CD14-positive monocyte (primary cell): ENCODE results near the gene BEX3. TPM values are rescaled to one million over a fixed set of nuclear protein-coding genes. Genes with fewer than 3 reads are reported as not detected.
A peak's percentile ranks its signal among the peaks of the same experiment; 100 is the strongest.
"Not testable (repeated sequence)": the region's sequence is repeated elsewhere in the genome, so short reads cannot be mapped to it uniquely, and the experiment has no call there.

Experiments
- DNase-seq, 3 donors: peaks; one replicate each; pipeline ENCODE4 v3.0.0-alpha.2; 2011 to 2022
- H2AFZ ChIP-seq: 2 replicates; pipeline ENCODE4 v1.6.0; 2012; ENCODE audit warnings: mild to moderate bottlenecking, low read depth, low read length, inconsistent platforms; ENCODE audit not compliant: insufficient read depth, poor library complexity, severe bottlenecking
- H3K27ac ChIP-seq, 2 donors: 1 replicate in 1 of 2; 2 replicates in 1 of 2; pipeline ENCODE4 v1.5.1; 2012 to 2013; ENCODE audit warnings: low read length in 2 of 2, control low read depth in 1 of 2, inconsistent platforms in 1 of 2, low read depth in 1 of 2, mild to moderate bottlenecking in 1 of 2
- H3K27me3 ChIP-seq, 2 donors: one replicate each; pipeline versions ENCODE4 v1.6.0 to v1.6.1; 2011 to 2013; ENCODE audit warnings: low read length in 2 of 2; ENCODE audit not compliant: control insufficient read depth in 2 of 2, insufficient read depth in 2 of 2
- H3K36me3 ChIP-seq, 2 donors: replicated peaks in 1 of 2; 1 replicate in 1 of 2; 2 replicates in 1 of 2; pipeline versions ENCODE4 v1.5.1 to v1.6.1; 2012 to 2013; ENCODE audit warnings: low read length in 2 of 2, control low read depth in 1 of 2, inconsistent platforms in 1 of 2, mild to moderate bottlenecking in 1 of 2; ENCODE audit not compliant: insufficient read depth in 2 of 2, control insufficient read depth in 1 of 2
- H3K4me1 ChIP-seq, 2 donors: 1 replicate in 1 of 2; 2 replicates in 1 of 2; pipeline versions ENCODE4 v1.5.1 to v1.6.1; 2012 to 2013; ENCODE audit warnings: low read length in 2 of 2, control low read depth in 1 of 2, inconsistent platforms in 1 of 2, mild to moderate bottlenecking in 1 of 2, moderate library complexity in 1 of 2; ENCODE audit not compliant: insufficient read depth in 2 of 2, control insufficient read depth in 1 of 2
- H3K4me2 ChIP-seq: replicated peaks from 2 replicates; pipeline ENCODE3; 2012; ENCODE audit warnings: low read length, moderate library complexity, mild to moderate bottlenecking; ENCODE audit not compliant: poor library complexity, severe bottlenecking; ENCODE audit errors: extremely low read depth
- H3K4me3 ChIP-seq, 3 experiments: fragments of 200-600 bp in 1 of 3; sonication (generic) in 1 of 3; replicated peaks in 1 of 3; 1 replicate in 2 of 3; 2 replicates in 1 of 3; pipeline ENCODE4 v1.5.1; 2011 to 2013; ENCODE audit warnings: low read length in 3 of 3, mild to moderate bottlenecking in 3 of 3, control low read depth in 2 of 3, low read depth in 2 of 3, inconsistent platforms in 1 of 3, moderate library complexity in 1 of 3
- H3K79me2 ChIP-seq: 2 replicates; pipeline ENCODE4 v1.6.0; 2012; ENCODE audit warnings: mild to moderate bottlenecking, control low read depth, inconsistent platforms, low read length, moderate library complexity; ENCODE audit not compliant: insufficient read depth
- H3K9ac ChIP-seq: 2 replicates; pipeline ENCODE4 v1.6.0; 2017; ENCODE audit warnings: low read length, mild to moderate bottlenecking; ENCODE audit not compliant: insufficient read depth, poor library complexity, severe bottlenecking
- H3K9me3 ChIP-seq, 2 donors: replicated peaks in 1 of 2; 1 replicate in 1 of 2; 2 replicates in 1 of 2; pipeline versions ENCODE4 v1.5.1 to v1.6.1; 2012 to 2013; ENCODE audit warnings: low read length in 2 of 2, control low read depth in 1 of 2; ENCODE audit not compliant: control insufficient read depth in 1 of 2, insufficient read depth in 1 of 2
- H4K20me1 ChIP-seq: 2 replicates; pipeline ENCODE4 v1.6.0; 2012; ENCODE audit warnings: mild to moderate bottlenecking, low read length, control low read depth, moderate library complexity; ENCODE audit not compliant: insufficient read depth
- H3K27ac Mint-ChIP-seq, 7 donors: one replicate each; pipeline ENCODE4 v1.8.0; 2020; ENCODE audit warnings: mild to moderate bottlenecking in 7 of 7, mixed read lengths in 7 of 7, moderate library complexity in 6 of 7, inconsistent platforms in 2 of 7
- H3K27me3 Mint-ChIP-seq, 3 donors: one replicate each; pipeline ENCODE4 v1.8.0; 2021 to 2022; ENCODE audit warnings: low read depth in 3 of 3, mild to moderate bottlenecking in 3 of 3, mixed read lengths in 3 of 3, moderate library complexity in 3 of 3, inconsistent platforms in 1 of 3
- H3K36me3 Mint-ChIP-seq, 2 donors: one replicate each; pipeline ENCODE4 v1.8.0; 2020; ENCODE audit warnings: mixed read lengths in 2 of 2, inconsistent platforms in 1 of 2, mild to moderate bottlenecking in 1 of 2
- H3K4me1 Mint-ChIP-seq: one replicate; pipeline ENCODE4 v1.8.0; 2020; ENCODE audit warnings: mild to moderate bottlenecking, mixed read lengths
- H3K4me3 Mint-ChIP-seq, 2 donors: one replicate each; pipeline ENCODE4 v1.8.0; 2020; ENCODE audit warnings: mild to moderate bottlenecking in 2 of 2, mixed read lengths in 2 of 2, moderate library complexity in 1 of 2
- H3K9me3 Mint-ChIP-seq, 7 donors: one replicate each; pipeline ENCODE4 v1.8.0; 2020 to 2022; ENCODE audit warnings: mixed read lengths in 7 of 7, mild to moderate bottlenecking in 6 of 7, moderate library complexity in 6 of 7, inconsistent platforms in 2 of 7
- CTCF ChIP-seq: fragments of 200-600 bp; IDR thresholded peaks from one replicate; pipeline ENCODE4 v1.8.0; 2022; ENCODE audit warnings: antibody characterized with exemption, mild to moderate bottlenecking
- whole genome bisulfite sequencing: methylation state at CpG from one replicate; pipeline ENCODE4 v1.1.5; 2013; ENCODE audit warnings: missing lambda C conversion rate; ENCODE audit not compliant: insufficient coverage; 5-methylcytosine and 5-hydroxymethylcytosine counted together
- intact Hi-C, 2 donors: fragments of 100-400 bp; cut with micrococcal nuclease; formaldehyde crosslinking; loops; one replicate each; pipeline versions ENCODE4 v1.15.0 to v1.15.1; 2023
- polyA plus RNA-seq, 3 donors: library from polyadenylated mRNA; depleted of rRNA in 1 of 3; unstranded in 2 of 3; stranded (reverse) in 1 of 3; fragments of 300-500 nt in 2 of 3; fragments of >200 nt in 1 of 3; fragmentation: Illumina TruSeq in 2 of 3; gene quantifications; 1 replicate in 2 of 3; 2 replicates in 1 of 3; pipeline ENCODE4 v1.2.3, GENCODE V29; 2012 to 2021

BEX3 gene
- polyA plus RNA-seq, 3 donors = 0.49 to 2.7 (median 2.0) TPM

GRCh38 chrX:103356858-103357257 lies 19.5 kb upstream of the BEX3 start:
- WGBS = no CpG with 5 or more reads among the region's 13 CpGs
- peaks cover 0 to 7% (median 0%) of the 10 kb centered on the region in 3 donors for H3K27me3 Mint-ChIP-seq
- DNase-seq = no peak
- H3K36me3 Mint-ChIP-seq = no peaks in the 10 kb centered on the region
- Histone ChIP-seq H2AFZ (peak overlapping the region; percentile 87), H4K20me1 (no peaks in the 10 kb centered on the region), H3K4me2 (peak overlapping the region; percentile 89), H3K4me1 (peaks cover 6% of the 10 kb centered on the region in 2 donors), H3K4me3 (peak overlapping the region; percentile 65 to 83 (median 70)), H3K9ac (peak overlapping the region; percentile 54), H3K79me2 (no peaks in the 10 kb centered on the region), H3K9me3 (no peaks in the 10 kb centered on the region), H3K27me3 (no peaks in the 10 kb centered on the region), H3K36me3 (no peaks in the 10 kb centered on the region), H3K27ac (peak overlapping the region in 1 of 2 donors; percentile 48)
- H3K4me1 Mint-ChIP-seq = peaks cover 17% of the 10 kb centered on the region
- H3K27ac Mint-ChIP-seq = peak overlapping the region in 2 of 7 donors; percentile 16 to 83
- intact Hi-C loops = no loop called here
- no peak for TF ChIP-seq CTCF
- H3K4me3 Mint-ChIP-seq = peak overlapping the region; percentile 87 to 93
- peaks cover 0 to 1% (median 0%) of the 10 kb centered on the region in 7 donors for H3K9me3 Mint-ChIP-seq

DNA sequence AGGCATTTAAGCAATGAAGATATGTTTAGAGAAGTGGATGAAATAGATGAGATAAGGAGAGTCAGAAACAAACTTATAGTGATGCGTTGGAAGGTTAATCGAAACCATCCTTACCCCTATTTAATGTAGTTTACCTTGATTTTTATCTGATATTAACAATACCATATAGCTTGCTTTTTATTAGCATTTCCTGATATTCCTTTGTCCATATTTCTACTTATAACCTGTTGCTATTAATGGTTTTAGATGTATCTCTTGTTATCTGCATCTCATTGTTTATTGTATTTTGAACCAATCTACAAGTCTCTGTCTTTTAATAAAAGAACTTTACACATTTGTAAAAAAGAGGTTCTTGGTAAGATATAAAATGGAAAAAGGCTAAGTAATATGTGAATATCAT lies 18.5 kb upstream of the BEX3 start:
- no peak for TF ChIP-seq CTCF
- H3K9me3 ChIP-seq = no peaks in the 10 kb centered on the region
- H3K4me1 Mint-ChIP-seq = peaks cover 17% of the 10 kb centered on the region
- no peak overlapping the region for H2AFZ ChIP-seq
- no peak overlapping the region for H3K4me3 Mint-ChIP-seq
- H3K27me3 Mint-ChIP-seq = peaks cover 0 to 7% (median 0%) of the 10 kb centered on the region in 3 donors
- no peak overlapping the region for H3K4me2 ChIP-seq
- no peak overlapping the region for H3K4me3 ChIP-seq
- H4K20me1 ChIP-seq = no peaks in the 10 kb centered on the region
- H3K79me2 ChIP-seq = no peaks in the 10 kb centered on the region
- H3K27me3 ChIP-seq = no peaks in the 10 kb centered on the region
- no peak overlapping the region for H3K27ac Mint-ChIP-seq
- no peak overlapping the region for H3K27ac ChIP-seq
- WGBS = no CpG with 5 or more reads among the region's 2 CpGs
- no peak for DNase-seq
- intact Hi-C loops = no loop called here
- no peaks in the 10 kb centered on the region for H3K36me3 Mint-ChIP-seq
- H3K9ac ChIP-seq = no peak overlapping the region
- no peaks in the 10 kb centered on the region for H3K36me3 ChIP-seq
- peaks cover 0 to 1% (median 0%) of the 10 kb centered on the region in 7 donors for H3K9me3 Mint-ChIP-seq
- peaks cover 6% of the 10 kb centered on the region in 2 donors for H3K4me1 ChIP-seq

GRCh38 chrX:103359605-103360004 lies 16.7 kb upstream of the BEX3 start:
- intact Hi-C loops, H3K27me3 ChIP-seq, H3K9ac ChIP-seq, DNase-seq, H3K36me3 ChIP-seq, H3K9me3 ChIP-seq, H3K27ac ChIP-seq, H3K4me2 ChIP-seq, H3K4me3 Mint-ChIP-seq, H3K79me2 ChIP-seq, H3K4me3 ChIP-seq, H3K4me1 ChIP-seq, H2AFZ ChIP-seq, H3K36me3 Mint-ChIP-seq, H3K27ac Mint-ChIP-seq, H3K9me3 Mint-ChIP-seq, H3K27me3 Mint-ChIP-seq, H4K20me1 ChIP-seq: not testable (repeated sequence)
- peaks cover 17% of the 10 kb centered on the region for H3K4me1 Mint-ChIP-seq
- WGBS = no CpG with 5 or more reads among the region's 3 CpGs
